GM12864 (cell line): ENCODE data around the gene NOP58.
"Not testable (repeated sequence)": the region's sequence is repeated elsewhere in the genome, so short reads cannot be mapped to it uniquely, and the experiment has no call there.

Experiments
- DNase-seq: peaks from one replicate; pipeline ENCODE4 v3.0.0-alpha.2; 2011; ENCODE audit warnings: low read depth
- H3K4me3 ChIP-seq: 2 replicates; pipeline ENCODE4 v1.5.1; 2011; ENCODE audit warnings: mild to moderate bottlenecking, low read depth, low read length, control low read depth
- CTCF ChIP-seq: IDR thresholded peaks from 2 replicates; pipeline ENCODE4 v1.5.1; 2011; ENCODE audit warnings: low read depth, mild to moderate bottlenecking, moderate library complexity, low read length, control low read depth, inconsistent platforms; ENCODE audit errors: missing control alignments

Gene NOP58

GRCh38 chr2:202251494-202251893 lies 14.1 kb upstream of the NOP58 start:
- DNase-seq: no peak
- no peak for TF ChIP-seq CTCF
- H3K4me3 ChIP-seq: no peak overlapping the region

- no peak overlapping the region for H3K4me3 ChIP-seq
- no peak for TF ChIP-seq CTCF
- DNase-seq: no peak
Observed at GRCh38 chr2:202261531-202261930, 4.0 kb upstream of the NOP58 start.

GRCh38 chr2:202267495-202267894 lies 1.9 kb downstream of the NOP58 start:
- TF ChIP-seq CTCF: no peak
- H3K4me3 ChIP-seq: peak overlapping the region; percentile 99
- no peak for DNase-seq

- no peak for DNase-seq
- H3K4me3 ChIP-seq: peak overlapping the region; percentile 99
Observed at GRCh38 chr2:202269585-202269984, 4.0 kb downstream of the NOP58 start.

GRCh38 chr2:202270487-202270886 lies 4.9 kb downstream of the NOP58 start:
- no peak for TF ChIP-seq CTCF
- DNase-seq: no peak
- peak overlapping the region; percentile 26 for H3K4me3 ChIP-seq

More at GRCh38 chr2:202269585-202269984, 4.0 kb downstream of the NOP58 start:
- no peak for TF ChIP-seq CTCF

- DNase-seq, H3K4me3 ChIP-seq: not testable (repeated sequence)
Observed at GRCh38 chr2:202276078-202276720, 10.6 kb downstream of the NOP58 start.

GRCh38 chr2:202278036-202278760 lies 12.6 kb downstream of the NOP58 start:
- no peak for DNase-seq
- no peak for TF ChIP-seq CTCF
- no peak overlapping the region for H3K4me3 ChIP-seq
